ENCODE data around the gene NFAM1.

The NFAM1 gene

DNA sequence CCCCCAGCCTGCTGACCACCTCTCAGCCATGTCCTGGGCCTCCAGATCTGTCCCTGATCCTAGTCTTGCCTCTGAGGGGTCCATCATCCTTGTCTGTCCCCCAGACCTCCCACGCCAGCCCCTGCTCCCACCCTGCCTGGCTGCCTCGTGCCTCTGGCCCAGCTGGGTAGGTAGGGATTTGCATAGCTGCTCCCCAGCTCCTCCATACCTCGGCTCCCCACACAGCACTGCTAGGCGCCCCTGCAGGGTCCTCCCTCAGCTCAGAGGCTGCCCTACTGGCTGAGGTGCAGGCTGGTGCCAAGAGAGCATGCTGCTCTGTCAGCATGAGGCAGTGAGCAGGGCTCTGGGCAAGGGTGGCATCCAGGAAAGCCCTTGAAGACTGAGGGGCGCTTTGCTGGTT is 47.7 kb downstream of the NFAM1 start:
- no peak for DNase-seq (ENCODE audit: low read depth in 2 of 2, low spot score in 1 of 2)

DNA sequence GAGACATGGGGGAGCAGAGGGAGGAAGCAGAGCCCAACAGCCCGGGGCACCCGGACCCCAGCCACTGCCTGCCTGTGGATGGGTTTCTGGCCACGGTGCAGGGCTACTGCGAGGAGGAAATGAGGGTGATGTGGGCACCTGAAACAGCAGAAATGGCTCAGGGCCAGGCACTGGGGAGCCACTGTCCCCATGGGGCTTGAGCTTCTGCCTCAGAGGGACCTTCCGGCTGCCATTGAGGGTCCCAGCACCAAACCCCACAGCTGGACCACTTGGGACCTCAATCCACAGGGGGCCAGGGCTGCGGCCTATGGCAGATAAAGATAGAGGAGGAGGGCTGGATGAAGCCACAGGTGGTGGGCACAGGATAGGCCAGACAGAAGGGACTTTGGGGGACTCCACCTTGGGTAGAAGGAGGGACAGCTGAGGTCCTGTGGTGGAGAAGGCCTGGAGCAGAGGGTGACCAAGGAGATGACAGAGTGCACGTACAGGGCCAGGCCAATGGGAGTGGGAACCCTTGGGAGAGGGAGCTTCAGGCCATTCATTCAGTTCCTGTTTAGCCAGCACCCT is 48.3 kb downstream of the NFAM1 start:
- no peak for DNase-seq (ENCODE audit: low read depth in 2 of 2, low spot score in 1 of 2)

DNA sequence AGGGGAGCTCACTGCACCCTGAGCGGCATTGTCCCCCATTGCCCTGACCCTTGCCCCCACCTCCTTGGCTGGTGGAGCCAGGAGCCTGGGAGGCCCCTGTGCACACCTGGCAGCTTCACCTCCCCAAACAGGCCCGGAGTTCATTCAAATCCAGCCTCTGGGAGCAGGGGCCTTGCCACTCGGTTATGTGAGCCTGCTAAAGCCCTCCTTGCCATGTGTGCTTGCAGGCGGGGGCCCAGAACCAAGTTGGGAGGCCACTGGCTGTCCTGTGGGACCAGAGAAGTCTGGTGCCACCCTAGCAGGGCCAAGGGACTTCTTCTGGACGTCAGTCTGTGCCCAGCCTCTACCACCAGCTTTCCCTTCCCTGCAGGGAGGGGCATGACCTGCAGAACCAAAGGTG is 48.9 kb downstream of the NFAM1 start:
- DNase-seq (ENCODE audit: low read depth in 2 of 2, low spot score in 1 of 2) = no peak

DNA sequence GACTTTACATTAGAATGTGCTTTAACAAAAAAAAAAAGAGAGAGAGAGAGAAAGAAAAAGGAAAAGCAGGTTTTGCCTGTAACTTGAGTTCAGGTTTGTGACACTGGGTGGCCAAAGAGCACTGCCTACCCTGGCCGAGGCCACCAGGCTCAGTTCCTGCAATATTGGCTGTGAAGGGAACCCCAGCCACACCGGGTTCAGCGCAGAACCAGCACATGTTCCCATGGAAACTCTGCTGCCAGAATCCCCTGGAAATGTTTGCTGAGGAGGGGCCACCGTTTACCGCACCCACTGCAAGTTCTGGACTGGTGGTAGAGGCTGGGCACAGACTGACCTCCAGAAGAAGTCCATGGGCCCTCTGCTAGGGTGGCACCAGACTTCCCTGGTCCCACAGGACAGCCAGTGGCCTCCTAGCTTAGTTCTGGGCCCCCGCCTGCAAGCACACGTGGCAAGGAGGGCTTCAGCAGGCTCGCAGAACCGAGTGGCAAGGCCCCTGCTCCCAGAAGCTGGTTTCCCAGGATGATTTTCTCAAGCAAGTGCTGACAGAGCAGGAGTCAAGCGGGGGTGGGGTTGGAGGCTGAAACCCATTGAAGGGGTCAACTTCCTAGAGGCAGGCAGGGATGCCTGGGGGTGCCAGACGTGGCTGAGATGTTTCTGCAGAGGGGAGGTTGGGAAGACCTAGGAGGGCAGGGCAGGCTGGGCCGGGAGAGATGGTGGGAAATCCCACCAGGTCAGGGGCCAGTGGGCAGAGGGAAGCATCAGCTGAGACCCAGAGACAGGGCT is 51.2 kb downstream of the NFAM1 start:
- DNase-seq (ENCODE audit: low read depth in 2 of 2, low spot score in 1 of 2) = no peak

DNA sequence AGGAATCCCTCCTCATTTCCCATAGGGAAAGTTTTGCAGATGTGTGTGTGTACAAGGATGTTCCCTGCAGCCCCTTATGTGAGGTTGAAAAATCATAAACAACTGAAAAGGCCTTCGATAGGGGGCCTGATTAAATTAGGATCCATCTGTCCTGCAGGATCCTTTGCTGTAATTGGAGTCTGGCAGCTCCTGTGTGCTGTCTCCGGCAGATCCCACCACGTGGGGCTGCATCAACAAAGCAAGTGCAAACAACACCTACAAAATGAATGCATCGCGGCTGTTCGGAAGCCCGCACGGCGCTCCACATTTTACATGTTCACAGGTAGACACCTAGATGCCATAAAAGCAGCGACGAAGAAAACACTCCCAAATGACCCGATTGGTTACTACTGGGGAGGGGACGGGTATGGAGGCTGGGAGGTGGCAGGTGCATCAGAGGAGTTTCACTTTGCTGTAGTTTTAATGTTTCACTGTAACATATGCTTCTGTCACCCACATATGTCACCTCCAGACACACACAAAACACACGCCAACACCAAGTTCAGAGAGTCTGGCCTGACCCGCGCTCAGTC is 52.2 kb downstream of the NFAM1 start:
- DNase-seq (ENCODE audit: low read depth in 2 of 2, low spot score in 1 of 2) = no peak

DNA sequence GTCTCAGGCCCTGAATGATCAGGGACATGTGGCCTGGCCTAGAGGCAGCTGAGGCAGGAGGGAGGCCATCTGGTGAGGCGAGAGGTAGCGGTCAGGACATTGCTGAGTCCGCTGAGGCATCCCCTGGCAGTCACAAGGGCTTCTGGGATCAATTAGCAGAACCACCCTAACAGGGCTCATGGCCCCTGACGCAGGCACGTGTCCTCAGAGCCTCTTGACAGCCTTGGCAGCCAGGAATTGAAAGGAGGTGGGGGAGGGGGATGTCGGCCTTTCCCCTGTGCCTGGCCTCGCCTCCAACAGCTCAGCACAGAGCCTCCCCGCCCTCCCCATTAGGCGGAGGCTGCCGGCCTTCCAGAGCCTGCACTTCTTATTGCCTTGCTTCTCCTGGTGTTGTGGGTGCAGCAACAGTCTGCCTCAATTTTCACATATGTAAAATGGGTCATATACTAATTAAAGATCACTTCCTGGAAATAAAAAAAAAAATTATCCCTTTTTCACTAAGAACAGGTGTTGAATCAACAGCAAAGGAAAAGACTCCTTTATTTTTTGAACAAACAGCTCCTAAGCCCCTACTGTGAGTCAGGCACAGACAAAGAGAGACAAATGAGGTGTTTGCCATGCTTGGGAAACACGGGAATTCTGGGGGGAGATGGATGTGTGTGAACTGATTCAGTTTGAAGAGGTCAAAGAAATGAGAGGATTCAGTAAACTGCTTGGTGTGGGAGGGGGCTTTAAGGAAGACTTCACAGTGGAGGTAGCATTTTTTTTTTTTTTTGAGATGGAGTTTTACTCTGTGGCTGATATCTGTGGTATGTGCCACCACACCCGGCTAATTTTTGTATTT is 55.3 kb downstream of the NFAM1 start:
- no peak for DNase-seq (ENCODE audit: low read depth in 2 of 2, low spot score in 1 of 2)

DNA sequence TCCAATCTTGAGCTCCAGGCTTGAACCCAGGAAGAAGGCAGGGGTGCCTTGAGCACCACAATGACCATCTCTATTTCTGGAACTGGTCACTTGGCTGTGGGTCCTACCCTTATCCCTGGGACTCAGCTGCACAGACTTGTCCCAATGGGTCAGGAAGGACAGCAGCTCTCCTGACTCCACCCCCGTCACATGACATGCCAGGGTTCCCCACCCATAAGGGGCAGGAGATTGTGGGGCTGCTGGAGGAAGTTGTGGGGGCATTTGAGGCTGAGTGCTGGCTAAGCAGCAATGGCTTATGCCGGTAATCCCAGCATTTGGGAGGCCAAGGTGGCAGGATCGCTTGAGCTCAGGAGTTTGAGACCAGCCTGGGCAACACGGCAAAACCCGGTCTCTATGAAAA is 56.2 kb downstream of the NFAM1 start:
- DNase-seq (ENCODE audit: low read depth in 2 of 2, low spot score in 1 of 2) = no peak

DNA sequence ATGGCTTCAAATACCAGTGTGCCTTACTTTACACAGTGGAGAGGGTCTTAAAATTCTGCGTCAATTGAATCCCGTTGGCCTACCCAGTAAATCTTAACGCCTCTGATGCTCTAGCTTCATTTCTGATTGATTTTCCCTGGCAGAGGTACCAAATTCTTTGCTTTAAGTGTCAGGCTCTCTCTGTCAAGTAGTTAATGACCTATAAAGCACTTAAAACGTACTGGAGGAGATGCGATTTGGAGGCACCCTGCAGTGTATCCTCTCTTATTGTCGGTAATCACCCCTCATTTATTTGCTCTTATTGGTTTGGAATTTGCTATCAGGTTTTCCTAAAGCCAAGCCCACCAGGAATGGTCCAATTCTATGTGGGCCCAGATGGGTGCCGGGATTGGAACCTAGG is 59.2 kb downstream of the NFAM1 start:
- DNase-seq (ENCODE audit: low read depth in 2 of 2, low spot score in 1 of 2) = no peak

DNA sequence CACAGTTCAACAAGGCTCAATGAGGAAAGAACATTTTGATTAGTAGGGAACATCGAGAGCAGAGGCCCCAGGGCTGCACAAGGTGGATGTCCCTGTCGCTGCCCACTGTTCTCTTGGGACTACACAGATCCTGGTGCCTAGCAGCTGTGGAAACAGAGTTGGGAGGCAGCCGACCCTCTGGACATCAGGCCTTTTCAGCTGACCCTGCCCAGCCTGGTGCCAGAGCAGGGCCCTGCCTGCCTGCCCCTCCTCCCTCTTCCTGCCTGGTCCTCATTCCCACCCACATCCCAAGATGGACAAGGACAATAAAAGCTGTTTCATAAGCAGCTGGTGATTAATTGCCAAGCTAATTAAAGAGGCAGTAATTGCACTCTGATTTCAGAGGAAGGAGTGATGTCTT is 60.7 kb downstream of the NFAM1 start:
- no peak for DNase-seq (ENCODE audit: low read depth in 2 of 2, low spot score in 1 of 2)

DNA sequence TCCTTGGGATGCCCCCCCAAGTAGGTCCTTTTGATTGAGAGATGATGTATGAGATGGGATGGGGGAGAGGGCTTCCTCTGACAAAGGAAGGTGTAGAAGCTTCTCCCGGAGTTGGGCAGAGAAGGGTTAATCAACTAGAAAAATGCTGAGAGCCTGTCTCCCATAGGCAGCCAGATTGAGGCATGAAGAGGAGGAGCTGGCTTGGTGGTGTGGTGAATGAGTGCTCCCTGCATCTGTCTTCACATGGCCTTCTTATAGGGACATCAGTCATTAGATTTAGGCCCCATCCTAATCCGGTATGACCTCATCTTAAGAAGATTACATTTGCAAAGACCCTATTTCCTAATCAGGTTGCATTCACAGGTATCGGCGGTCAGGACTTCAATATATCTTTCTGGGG is 61.1 kb downstream of the NFAM1 start:
- DNase-seq (ENCODE audit: low read depth in 2 of 2, low spot score in 1 of 2) = no peak

DNA sequence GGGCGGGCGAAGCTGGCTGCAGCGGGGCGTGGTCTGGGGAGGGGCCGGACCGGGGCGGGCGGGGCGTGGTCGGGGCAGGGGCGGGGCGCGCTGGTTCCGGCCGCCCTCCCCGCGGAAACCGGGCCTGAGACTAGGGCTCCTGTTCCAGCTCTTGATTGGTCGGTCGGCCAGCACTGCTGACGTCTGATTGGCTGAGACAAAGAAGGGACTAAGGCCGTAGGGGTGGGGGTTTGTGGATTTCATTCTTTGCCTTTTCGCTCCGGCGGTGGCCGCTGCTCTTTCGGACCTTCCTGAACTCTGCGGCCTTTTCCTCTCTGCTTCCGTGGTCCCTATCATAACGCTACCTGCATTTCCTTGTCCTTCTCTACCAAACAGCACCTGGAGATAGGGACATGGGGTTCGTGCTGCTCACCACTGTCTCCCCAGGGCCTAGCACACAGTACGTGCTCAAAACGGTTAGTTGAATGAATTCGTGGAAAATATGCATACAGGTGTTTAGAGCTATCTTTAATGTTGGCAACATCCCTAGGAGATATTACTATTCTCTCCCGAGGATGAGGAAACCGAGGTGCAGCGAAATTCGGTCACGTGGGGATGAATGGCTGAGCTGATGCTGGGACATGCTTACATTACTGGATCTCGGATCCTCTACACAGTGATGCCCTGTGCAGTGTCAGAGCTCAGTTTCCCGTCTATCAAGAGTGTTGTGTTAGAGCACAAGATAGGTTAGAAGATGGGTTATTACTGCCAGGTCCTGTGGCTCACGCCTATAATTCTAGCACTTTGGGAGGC is 62.8 kb downstream of the NFAM1 start:
- peak; percentile 64 to 74 for DNase-seq (ENCODE audit: low read depth in 2 of 2, low spot score in 1 of 2)

DNA sequence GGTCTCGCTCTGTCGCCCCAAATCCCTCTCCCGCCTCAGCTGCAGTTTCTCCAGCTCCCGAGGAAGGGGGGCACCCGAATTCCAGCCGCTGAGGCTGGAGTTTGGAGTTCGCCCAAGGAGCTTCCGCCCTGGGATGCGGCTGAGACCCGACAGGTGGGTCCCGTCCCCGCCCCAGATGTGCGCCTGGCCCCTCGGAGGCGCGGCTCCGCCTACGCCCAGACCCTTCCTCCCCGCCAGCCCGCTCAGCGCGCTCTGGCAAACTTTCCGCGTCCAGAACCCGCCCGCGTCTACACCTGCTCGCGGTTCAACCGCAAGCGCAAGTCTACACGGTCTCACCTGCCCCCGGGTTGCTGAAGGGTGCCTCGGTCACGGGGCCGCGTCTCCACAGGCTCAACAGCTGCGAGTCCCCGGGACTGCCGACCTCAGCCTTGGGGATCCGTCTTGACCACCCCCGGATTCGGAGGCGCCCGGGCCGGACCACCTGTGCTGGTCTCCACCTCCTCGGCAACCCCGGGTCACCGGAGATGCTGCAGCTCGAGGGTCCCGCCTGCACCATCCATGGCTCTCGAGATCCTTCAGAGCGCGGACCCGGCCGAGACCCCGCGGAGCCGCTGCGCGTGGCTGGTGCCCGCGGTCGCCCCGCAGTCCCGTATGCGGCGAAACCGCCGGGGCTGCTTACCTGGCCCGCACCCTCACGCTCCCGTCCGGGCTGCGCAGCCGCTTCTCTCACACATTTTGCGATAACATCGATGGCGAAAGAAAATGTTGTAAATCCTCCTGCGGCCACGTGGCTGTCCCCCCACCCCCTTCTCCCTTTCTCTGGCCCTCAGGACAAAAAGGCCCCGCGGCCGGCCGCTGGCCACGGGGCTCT is 63.6 kb downstream of the NFAM1 start:
- no peak for DNase-seq (ENCODE audit: low read depth in 2 of 2, low spot score in 1 of 2)

DNA sequence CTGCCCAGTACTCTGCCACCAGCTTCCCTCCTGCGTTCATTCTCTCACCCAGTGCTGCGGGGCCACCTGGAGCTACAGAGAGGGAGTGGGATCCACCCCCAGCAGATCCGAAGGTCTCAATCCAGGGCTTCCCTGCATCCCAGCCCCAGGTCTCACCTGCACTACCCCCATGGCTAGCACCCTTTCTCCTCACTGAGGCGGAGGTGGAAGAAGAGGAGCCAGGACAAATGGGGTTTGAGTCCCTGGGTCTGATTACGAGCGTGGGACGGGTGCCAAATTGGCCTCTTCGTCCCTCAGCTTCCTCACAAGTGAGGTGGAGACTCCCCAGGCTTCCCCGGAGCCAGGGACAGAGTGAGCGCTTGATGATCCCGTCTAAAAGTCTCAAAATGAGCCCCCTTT is 64.2 kb downstream of the NFAM1 start:
- no peak for DNase-seq (ENCODE audit: low read depth in 2 of 2, low spot score in 1 of 2)

DNA sequence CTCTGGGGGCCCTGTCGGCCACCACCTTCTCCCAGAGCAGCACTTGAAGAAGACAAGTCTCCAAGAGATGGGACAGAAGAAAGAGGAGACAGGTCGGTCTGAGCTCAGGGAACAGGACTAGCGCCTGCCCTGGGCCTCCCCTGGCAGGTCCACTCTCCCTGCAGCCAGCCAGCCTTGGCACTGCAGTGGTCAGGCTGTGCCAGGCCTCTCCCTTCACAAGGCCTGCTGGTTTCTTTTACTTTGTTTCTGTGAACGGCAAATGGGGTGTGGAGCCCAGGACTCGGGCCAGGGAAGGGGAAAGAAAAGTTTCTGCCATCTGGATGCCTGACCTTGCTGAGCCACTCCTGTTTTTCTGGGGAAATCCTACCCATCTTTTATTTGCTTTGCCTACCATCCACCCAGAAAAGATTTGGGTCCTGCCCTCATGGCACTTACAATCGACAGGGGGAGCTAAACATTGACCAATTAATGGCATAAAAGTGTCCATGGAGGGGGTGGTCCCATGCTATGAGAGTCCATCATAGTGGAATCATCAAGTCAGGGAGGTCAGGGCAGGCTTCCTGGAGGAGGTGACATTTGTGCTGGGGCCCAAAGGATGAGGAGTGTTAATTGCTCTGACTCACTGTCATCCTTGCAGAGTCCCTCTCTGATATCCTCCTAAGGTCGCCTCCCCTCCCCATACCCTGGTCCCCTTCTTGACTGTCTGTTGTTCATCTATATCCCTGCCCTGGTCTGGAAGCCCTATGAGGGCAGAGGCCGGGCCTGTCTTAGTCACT is 65.2 kb downstream of the NFAM1 start:
- DNase-seq (ENCODE audit: low read depth in 2 of 2, low spot score in 1 of 2) = no peak

DNA sequence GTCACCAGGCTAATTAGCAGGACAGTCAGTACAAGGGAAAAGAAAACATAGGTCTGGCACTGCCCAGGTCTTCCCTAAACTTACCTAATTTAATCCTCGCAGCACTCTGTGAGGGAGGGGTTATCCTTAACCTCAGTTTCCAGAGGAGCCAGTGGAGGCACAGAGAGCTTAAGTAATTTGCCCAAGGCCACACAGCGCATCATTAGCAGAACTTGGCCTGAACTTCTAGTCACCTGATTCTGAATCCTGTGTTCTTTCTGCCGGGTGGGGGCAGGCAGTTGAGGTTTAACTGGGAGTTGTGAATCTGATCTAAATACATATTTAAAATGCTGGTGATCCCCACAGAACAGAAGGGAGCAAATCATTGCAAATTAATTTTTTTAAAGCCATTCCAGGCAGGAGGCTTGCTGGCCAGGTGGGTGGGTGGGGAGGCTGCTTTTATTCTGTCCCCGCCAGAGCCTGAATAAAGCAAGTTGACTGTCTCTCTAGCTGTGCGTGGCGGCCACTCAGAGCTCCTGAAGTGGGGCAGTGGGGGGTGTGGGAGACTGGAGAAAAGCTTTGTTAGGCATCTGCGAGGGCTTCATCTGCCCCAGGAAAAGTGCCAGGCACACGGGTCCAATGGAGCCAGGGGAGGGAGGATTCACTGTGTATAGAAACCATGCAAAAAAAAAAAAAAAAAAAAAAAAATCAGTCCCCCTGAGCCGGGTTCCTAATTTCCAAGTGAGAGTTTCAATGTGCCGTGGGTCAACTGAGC is 66.1 kb downstream of the NFAM1 start:
- DNase-seq (ENCODE audit: low read depth in 2 of 2, low spot score in 1 of 2) = no peak

DNA sequence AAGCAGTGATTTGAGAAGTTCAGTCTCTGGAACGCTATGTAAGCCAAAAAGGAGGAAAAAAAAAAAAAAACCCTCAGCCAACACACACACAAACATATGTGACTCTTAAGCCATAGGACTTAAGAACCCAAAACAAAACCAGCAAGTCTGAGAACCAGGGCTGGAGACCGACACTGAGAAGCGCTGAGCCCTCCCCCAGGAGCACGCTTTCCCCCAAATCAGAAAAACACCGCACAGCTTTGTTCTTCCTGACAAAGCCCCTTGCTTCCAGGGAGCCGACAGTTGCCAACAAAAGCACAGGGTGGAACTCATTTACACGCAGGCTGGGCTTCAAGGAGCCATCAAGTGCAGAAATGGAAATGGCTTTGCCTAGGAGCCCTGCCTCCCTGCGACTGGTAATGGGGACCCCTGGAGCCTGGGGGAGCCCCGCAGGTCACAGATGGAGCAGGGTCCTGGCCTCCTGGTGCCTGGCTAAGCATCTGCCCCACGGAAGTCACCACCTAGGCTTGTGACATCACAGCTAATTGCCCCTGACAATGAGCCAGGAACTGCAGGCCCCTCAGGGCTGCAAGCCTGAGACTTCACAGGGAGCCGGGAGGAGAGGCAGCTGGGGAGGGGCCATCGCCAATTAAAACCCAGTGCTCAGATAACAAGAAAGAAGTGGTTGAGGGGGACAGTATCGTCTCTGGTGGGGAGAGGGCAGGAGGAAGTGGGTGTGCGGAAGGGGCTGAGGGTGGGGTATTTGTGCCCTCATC is 66.9 kb downstream of the NFAM1 start:
- DNase-seq (ENCODE audit: low read depth in 2 of 2, low spot score in 1 of 2) = no peak

DNA sequence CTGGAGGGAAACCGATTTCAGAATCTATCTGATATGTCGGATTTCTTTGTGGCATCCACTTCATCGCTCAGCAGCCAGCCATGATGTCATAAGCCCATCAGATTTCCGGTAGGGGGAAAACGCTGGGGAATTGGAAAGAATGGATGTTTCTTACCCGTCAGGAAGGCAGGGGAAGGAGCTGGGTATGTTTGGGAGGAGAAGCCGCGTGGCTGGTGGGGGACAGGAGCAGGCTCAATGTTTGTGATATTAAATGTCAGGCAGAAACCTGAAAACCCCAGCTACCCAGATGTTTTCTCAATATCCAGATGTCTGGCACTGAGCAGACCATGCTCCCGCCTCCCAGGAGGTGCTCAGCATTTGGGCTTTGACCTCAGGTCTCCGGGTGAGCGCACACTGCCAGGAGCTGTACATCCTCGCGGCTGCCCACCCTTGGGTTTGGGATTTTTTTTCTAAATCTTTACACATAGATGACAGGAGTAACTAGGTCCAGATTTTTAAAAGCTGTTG is 67.5 kb downstream of the NFAM1 start:
- no peak for DNase-seq (ENCODE audit: low read depth in 2 of 2, low spot score in 1 of 2)

DNA sequence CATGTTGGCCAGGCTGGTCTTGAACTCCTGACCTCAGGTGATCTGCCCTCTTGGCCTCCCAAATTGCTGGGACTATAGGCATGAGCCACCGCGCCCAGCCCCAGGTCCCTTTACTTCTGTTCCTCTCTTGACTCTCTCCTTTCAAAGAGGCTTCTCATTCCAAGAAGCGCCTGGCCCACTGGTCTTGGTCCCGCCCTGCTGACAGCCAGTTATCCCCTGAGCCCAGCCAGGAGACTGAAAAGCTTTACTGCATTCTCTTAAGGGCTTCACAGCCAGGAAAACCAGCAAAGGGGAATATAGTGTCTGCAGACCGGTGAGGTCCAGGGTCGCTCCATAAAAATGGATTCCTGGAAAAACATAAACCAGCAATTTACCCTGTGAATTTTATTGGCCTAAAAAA is 68.3 kb downstream of the NFAM1 start:
- DNase-seq (ENCODE audit: low read depth in 2 of 2, low spot score in 1 of 2) = no peak
